ENCODE data around the gene NRCAM.
A peak's percentile ranks its signal among the peaks of the same experiment; 100 is the strongest.

Gene NRCAM

GRCh38 chr7:108423089-108423989 lies 32.9 kb downstream of the NRCAM start:
- DNase-seq: no peak

- DNase-seq: peak; percentile 50
These were observed 34.4 kb downstream of the NRCAM start for GRCh38 chr7:108421720-108422331.

GRCh38 chr7:108419961-108420908 lies 36.0 kb downstream of the NRCAM start:
- DNase-seq: no peak

GRCh38 chr7:108418946-108419345 lies 37.3 kb downstream of the NRCAM start:
- peak; percentile 74 for DNase-seq

- DNase-seq: no peak
These were observed 38.3 kb downstream of the NRCAM start for GRCh38 chr7:108417926-108418325.

- no peak for DNase-seq
These were observed 39.1 kb downstream of the NRCAM start for GRCh38 chr7:108417144-108417543.

- no peak for DNase-seq
These were observed 40.3 kb downstream of the NRCAM start for GRCh38 chr7:108415821-108416536.

GRCh38 chr7:108415084-108415483 lies 41.2 kb downstream of the NRCAM start:
- no peak for DNase-seq

- DNase-seq: no peak
These were observed 42.3 kb downstream of the NRCAM start for GRCh38 chr7:108413782-108414492.

- DNase-seq: no peak
These were observed 42.9 kb downstream of the NRCAM start for GRCh38 chr7:108413337-108413736.

- no peak for DNase-seq
These were observed 47.1 kb downstream of the NRCAM start for GRCh38 chr7:108409146-108409545.

GRCh38 chr7:108408296-108408991 lies 47.8 kb downstream of the NRCAM start:
- no peak for DNase-seq

GRCh38 chr7:108407676-108408075 lies 48.6 kb downstream of the NRCAM start:
- no peak for DNase-seq

- DNase-seq: no peak
These were observed 49.9 kb downstream of the NRCAM start for GRCh38 chr7:108406222-108406890.

GRCh38 chr7:108404509-108405420 lies 51.5 kb downstream of the NRCAM start:
- DNase-seq: no peak

- DNase-seq: no peak
These were observed 52.5 kb downstream of the NRCAM start for GRCh38 chr7:108403597-108404217.

GRCh38 chr7:108402865-108403264 lies 53.4 kb downstream of the NRCAM start:
- DNase-seq: no peak

- no peak for DNase-seq
These were observed 60.2 kb downstream of the NRCAM start for GRCh38 chr7:108396080-108396479.

GRCh38 chr7:108395426-108395825 lies 60.8 kb downstream of the NRCAM start:
- DNase-seq: no peak
